Spinal cord (tissue), 10 donors: ENCODE results near the gene PLXNA2. TPM values are rescaled to one million over a fixed set of nuclear protein-coding genes. Genes with fewer than 3 reads are reported as not detected.

Experiments
- DNase-seq, 6 donors: peaks; one replicate each; pipeline versions ENCODE4 v3.0.0 to v3.0.0-alpha.2; 2013 to 2015; ENCODE audit warnings: low spot score in 6 of 6, low read depth in 4 of 6
- H3K27ac ChIP-seq: one replicate; pipeline ENCODE4 v1.5.1; 2013; ENCODE audit warnings: low read depth, low read length, control low read depth
- H3K27me3 ChIP-seq: one replicate; pipeline ENCODE4 v1.6.1; 2013; ENCODE audit warnings: low read length; ENCODE audit not compliant: control insufficient read depth, insufficient read depth
- H3K36me3 ChIP-seq: one replicate; pipeline ENCODE4 v1.6.1; 2013; ENCODE audit warnings: low read length; ENCODE audit not compliant: control insufficient read depth, insufficient read depth
- H3K4me1 ChIP-seq: one replicate; pipeline ENCODE4 v1.6.1; 2013; ENCODE audit warnings: low read length; ENCODE audit not compliant: control insufficient read depth, insufficient read depth
- H3K4me3 ChIP-seq: one replicate; pipeline ENCODE4 v1.5.1; 2013; ENCODE audit warnings: low read depth, low read length, control low read depth
- H3K9me3 ChIP-seq: one replicate; pipeline ENCODE4 v1.6.1; 2013; ENCODE audit warnings: low read length; ENCODE audit not compliant: control insufficient read depth, insufficient read depth
- WGBS: methylation state at CpG from one replicate; pipeline ENCODE4 v1.1.5; 2013; ENCODE audit warnings: missing lambda C conversion rate; ENCODE audit not compliant: insufficient coverage; 5-methylcytosine and 5-hydroxymethylcytosine counted together
- polyA plus RNA-seq, 2 donors: library from polyadenylated mRNA; unstranded; fragments of 120-200 nt; gene quantifications; one replicate each; pipeline ENCODE4 v1.2.1, GENCODE V29; 2013; ENCODE audit not compliant: insufficient read length in 2 of 2
- total RNA-seq, 2 donors: library from RNA; depleted of rRNA in 1 of 2; stranded (reverse); fragments of 120-200 nt in 1 of 2; fragments of >200 nt in 1 of 2; gene quantifications; one replicate each; pipeline versions ENCODE4 v1.2.3 to v1.2.4, GENCODE V29; 2013 to 2014
- donor health status: healthy.

The PLXNA2 gene
- total and polyA plus RNA-seq, 4 donors = 22.0 to 52.8 (median 39.7) TPM

- Histone ChIP-seq H3K9me3 (no peaks in the 10 kb centered on the region), H3K4me3 (no peak overlapping the region), H3K27me3 (no peaks in the 10 kb centered on the region), H3K27ac (no peak overlapping the region), H3K36me3 (peaks cover 31% of the 10 kb centered on the region), H3K4me1 (peaks cover 23% of the 10 kb centered on the region)
- WGBS = no CpG with 5 or more reads among the region's 4 CpGs
- DNase-seq = peak in 2 of 6 donors; percentile 59 to 64
These were observed 150.1 kb downstream of the PLXNA2 start for GRCh38 chr1:208093754-208094719.

GRCh38 chr1:208093046-208093445 lies 151.1 kb downstream of the PLXNA2 start:
- no peaks in the 10 kb centered on the region for H3K27me3 ChIP-seq
- H3K36me3 ChIP-seq = peaks cover 31% of the 10 kb centered on the region
- H3K27ac ChIP-seq = no peak overlapping the region
- H3K4me1 ChIP-seq = peaks cover 19% of the 10 kb centered on the region
- no peak for DNase-seq
- H3K9me3 ChIP-seq = no peaks in the 10 kb centered on the region
- 93% methylated on average over 3 of the region's 3 CpGs for WGBS
- no peak overlapping the region for H3K4me3 ChIP-seq

GRCh38 chr1:208090388-208091301 lies 153.5 kb downstream of the PLXNA2 start:
- H3K27me3 ChIP-seq = no peaks in the 10 kb centered on the region
- H3K36me3 ChIP-seq = peaks cover 27% of the 10 kb centered on the region
- peaks cover 30% of the 10 kb centered on the region for H3K4me1 ChIP-seq
- H3K4me3 ChIP-seq = no peak overlapping the region
- WGBS = 55% methylated on average over 5 of the region's 9 CpGs
- H3K9me3 ChIP-seq = no peaks in the 10 kb centered on the region
- no peak overlapping the region for H3K27ac ChIP-seq
- peak in 2 of 6 donors; percentile 38 to 85 for DNase-seq

GRCh38 chr1:208089761-208090370 lies 154.3 kb downstream of the PLXNA2 start:
- WGBS = 36% methylated on average over 2 of the region's 6 CpGs
- Histone ChIP-seq H3K27ac (no peak overlapping the region), H3K36me3 (peaks cover 26% of the 10 kb centered on the region), H3K9me3 (no peaks in the 10 kb centered on the region), H3K4me1 (peaks cover 36% of the 10 kb centered on the region), H3K4me3 (no peak overlapping the region), H3K27me3 (no peaks in the 10 kb centered on the region)
- DNase-seq = no peak

DNA sequence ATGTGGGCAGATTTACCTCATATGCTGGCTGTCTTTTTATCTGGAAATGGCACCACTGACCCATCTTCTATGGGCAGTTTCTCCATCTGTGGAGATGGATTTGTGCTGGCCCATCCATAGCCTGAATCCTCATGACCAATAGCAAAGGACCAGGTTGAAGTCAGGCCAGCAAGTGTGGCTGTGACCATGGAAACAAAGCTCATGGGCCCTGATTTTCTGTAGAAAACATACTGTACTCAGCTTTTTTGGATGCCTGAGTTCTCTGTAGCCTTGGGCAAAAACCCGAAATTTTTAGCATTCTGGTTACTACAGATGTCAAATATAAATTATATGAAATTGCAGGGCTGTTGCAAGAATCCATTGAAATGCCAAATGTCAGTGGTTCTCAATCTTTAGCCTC lies 155.0 kb downstream of the PLXNA2 start:
- peak in 1 of 6 donors; percentile 62 for DNase-seq
- Histone ChIP-seq H3K36me3 (peaks cover 30% of the 10 kb centered on the region), H3K27ac (no peak overlapping the region), H3K4me1 (peaks cover 40% of the 10 kb centered on the region), H3K27me3 (no peaks in the 10 kb centered on the region), H3K9me3 (no peaks in the 10 kb centered on the region), H3K4me3 (no peak overlapping the region)
- no CpG with 5 or more reads among the region's 1 CpG for WGBS

DNA sequence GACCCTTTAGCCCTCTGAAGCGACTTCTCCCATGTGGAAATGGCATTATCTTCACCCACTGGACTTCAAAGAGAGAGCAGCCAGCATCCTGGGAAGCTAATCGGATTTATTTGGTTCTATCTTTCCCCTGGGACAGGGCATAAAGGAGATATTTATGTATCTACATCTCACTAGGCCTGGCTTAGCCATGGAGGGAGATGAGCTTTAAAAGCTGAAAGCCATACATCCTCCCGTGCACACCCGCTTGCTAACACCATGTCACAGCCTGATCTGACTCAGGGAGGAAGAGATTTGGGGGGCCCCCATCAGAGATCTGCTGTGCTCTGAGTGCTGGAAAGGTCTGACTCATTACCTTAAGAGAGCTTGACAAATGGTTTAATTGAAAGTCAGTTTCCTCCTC lies 155.9 kb downstream of the PLXNA2 start:
- Histone ChIP-seq H3K4me1 (peaks cover 49% of the 10 kb centered on the region), H3K9me3 (no peaks in the 10 kb centered on the region), H3K27ac (no peak overlapping the region), H3K4me3 (no peak overlapping the region), H3K27me3 (no peaks in the 10 kb centered on the region), H3K36me3 (peaks cover 35% of the 10 kb centered on the region)
- no CpG with 5 or more reads among the region's 4 CpGs for WGBS
- no peak for DNase-seq

DNA sequence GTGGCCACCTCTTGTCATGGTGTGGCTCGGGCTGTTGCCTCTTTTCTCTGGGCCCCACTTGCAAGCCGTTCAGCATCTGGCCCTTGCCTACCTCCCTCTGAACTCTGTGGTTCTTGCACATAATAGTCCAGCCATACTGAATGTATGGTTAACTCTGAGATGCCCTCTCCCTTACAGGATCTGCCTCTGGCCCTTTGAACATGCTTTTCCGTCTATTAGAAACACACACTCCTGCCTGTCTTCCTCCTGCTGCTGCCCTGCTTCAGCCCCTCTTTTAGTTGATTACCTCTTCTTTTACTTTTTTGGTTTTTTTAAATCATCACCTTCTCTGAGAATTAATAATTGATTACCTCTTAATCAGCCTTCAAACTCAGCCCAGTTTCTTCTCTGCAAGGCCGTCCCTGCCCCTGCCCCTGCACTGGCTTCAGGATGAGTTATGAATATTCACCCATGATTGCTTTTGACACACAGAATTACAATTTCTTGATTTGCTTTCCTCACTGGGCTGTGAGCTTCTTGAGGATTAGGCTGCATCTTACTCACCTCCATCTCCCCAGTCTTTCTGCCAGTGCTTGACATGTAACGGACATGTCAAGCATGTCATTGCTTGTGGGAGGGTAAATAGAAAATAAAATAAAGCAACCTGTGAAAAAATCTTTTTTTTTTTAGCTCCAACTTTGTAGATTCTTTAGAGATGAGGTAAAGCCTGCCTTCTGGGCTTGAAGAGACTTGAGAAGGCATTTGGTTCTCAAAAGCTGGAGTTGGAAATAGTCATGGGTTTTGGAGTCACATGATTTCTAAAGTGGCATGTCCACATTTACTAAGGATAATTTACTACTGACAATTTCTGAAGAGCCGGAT lies 158.3 kb downstream of the PLXNA2 start:
- WGBS = 72% methylated on average over 5 of the region's 6 CpGs
- peak overlapping the region; percentile 68 for H3K27ac ChIP-seq

DNA sequence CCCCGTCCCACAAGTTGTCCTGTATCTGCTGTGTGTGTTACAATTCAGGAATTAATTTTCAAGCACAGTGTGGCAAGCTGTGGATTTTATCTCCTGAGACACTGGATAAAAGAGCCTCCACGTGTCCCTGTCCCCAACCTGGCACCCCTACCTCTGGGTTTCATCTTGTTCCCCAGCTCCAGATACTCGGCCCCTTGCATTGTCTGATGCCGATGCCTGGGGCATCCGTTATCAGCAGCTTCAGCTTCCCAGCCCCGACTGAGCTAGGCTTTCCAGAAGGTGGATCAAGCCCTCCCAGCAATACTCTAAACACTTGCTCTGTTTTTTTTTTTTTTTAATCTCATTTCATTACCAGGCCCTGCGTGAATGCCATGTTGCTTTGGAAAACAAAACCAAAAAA lies 159.4 kb downstream of the PLXNA2 start:
- H3K4me3 ChIP-seq = no peak overlapping the region
- WGBS = 80% methylated on average over 6 of the region's 7 CpGs
- peaks cover 25% of the 10 kb centered on the region for H3K36me3 ChIP-seq
- no peaks in the 10 kb centered on the region for H3K27me3 ChIP-seq
- H3K9me3 ChIP-seq = no peaks in the 10 kb centered on the region
- peaks cover 59% of the 10 kb centered on the region for H3K4me1 ChIP-seq
- DNase-seq = peak in 1 of 6 donors; percentile 43
- H3K27ac ChIP-seq = no peak overlapping the region

More for the DNA sequence above, 158.3 kb downstream of the PLXNA2 start:
- Histone ChIP-seq H3K27me3 (no peaks in the 10 kb centered on the region), H3K9me3 (no peaks in the 10 kb centered on the region), H3K4me1 (peaks cover 67% of the 10 kb centered on the region), H3K4me3 (no peak overlapping the region), H3K36me3 (peaks cover 32% of the 10 kb centered on the region)
- DNase-seq = no peak
